ENCODE results near the gene PPP6R3. TPM values are rescaled to one million over a fixed set of nuclear protein-coding genes. Genes with fewer than 3 reads are reported as not detected.

The PPP6R3 gene, protein sequence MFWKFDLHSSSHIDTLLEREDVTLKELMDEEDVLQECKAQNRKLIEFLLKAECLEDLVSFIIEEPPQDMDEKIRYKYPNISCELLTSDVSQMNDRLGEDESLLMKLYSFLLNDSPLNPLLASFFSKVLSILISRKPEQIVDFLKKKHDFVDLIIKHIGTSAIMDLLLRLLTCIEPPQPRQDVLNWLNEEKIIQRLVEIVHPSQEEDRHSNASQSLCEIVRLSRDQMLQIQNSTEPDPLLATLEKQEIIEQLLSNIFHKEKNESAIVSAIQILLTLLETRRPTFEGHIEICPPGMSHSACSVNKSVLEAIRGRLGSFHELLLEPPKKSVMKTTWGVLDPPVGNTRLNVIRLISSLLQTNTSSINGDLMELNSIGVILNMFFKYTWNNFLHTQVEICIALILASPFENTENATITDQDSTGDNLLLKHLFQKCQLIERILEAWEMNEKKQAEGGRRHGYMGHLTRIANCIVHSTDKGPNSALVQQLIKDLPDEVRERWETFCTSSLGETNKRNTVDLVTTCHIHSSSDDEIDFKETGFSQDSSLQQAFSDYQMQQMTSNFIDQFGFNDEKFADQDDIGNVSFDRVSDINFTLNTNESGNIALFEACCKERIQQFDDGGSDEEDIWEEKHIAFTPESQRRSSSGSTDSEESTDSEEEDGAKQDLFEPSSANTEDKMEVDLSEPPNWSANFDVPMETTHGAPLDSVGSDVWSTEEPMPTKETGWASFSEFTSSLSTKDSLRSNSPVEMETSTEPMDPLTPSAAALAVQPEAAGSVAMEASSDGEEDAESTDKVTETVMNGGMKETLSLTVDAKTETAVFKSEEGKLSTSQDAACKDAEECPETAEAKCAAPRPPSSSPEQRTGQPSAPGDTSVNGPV
- total RNA-seq (ENCODE audit: insufficient read depth, low replicate concordance), result 224 TPM

- peak; percentile 35 for DNase-seq (ENCODE audit: low spot score)
These were observed at the start of gene PPP6R3 for GRCh38 chr11:68460741-68461574. TSS of gene PPP6R3 (plus strand) at chr11:68460752. CDS start at chr11:68537665, 76,913 bp downstream.

- DNase-seq (ENCODE audit: low spot score), result no peak
These were observed 49.0 kb upstream of the PPP6R3 start for GRCh38 chr11:68411501-68411991.

DNA sequence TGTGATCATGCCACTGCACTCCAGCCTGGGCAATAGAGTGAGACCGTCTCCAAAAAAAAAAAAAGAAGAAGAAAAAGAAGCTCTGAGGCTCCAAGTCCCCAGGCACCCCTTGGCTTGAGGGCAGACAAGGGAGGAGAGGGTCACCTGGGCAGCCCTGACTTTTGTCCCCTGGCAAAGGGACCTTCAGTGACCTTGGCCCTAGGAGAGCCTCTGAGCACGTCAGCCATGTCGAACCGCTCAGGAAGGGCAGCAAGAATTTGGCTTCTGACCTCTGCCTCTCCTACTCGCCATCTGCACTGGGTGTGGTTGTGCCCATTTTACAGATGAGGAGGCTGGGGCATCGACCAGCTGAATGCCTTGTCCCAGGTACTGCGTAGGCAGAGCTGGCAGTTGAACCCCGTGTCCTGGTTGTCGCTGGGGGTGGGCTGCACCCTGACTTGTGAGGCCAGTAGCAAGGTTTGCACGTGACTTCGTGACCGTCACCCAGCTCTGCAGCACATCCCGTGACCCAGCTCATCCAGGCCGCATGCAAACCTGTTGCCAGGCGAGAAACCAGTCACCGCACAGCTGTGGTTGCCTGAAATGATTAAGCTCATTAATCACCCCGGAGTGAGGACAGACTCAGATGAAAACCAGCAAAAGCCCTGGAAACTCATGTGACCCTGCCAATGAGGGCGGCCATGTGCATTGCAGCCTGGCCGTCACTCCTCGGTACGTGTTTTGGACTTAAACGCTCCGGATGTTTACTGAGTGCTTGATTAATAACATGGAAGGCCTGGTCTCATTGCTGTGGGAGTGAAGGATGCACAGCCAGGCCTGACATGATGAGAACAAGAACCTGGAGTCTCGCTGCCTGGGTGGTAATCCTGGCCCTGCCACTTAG lies 47.7 kb upstream of the PPP6R3 start:
- no peak for DNase-seq (ENCODE audit: low spot score)

- DNase-seq (ENCODE audit: low spot score), result no peak
These were observed 47.0 kb upstream of the PPP6R3 start for GRCh38 chr11:68413591-68413999.

- no peak for DNase-seq (ENCODE audit: low spot score)
These were observed 45.9 kb upstream of the PPP6R3 start for GRCh38 chr11:68414496-68415221.

GRCh38 chr11:68416070-68416578 lies 44.4 kb upstream of the PPP6R3 start:
- DNase-seq (ENCODE audit: low spot score), result no peak

- DNase-seq (ENCODE audit: low spot score), result no peak
These were observed 41.9 kb upstream of the PPP6R3 start for GRCh38 chr11:68418648-68419047.

DNA sequence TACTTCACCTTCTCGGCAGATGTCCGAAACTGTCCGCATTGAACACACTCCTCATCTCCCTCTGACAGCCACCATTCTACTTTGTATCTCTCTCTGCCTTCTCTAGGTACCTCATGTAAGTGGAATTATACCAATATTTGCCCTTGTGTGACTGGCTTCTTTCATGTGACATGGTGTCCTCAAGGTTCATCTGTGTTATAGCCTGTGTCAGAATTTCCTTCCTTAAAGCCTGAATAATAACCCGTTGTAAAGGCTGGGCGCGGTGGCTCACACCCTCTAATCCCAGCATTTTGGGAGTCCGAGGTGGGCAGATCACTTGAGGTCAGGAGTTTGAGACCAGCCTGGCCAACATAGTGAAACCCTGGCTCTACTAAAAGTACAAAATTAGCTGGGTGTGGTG lies 40.4 kb upstream of the PPP6R3 start:
- DNase-seq (ENCODE audit: low spot score), result no peak

DNA sequence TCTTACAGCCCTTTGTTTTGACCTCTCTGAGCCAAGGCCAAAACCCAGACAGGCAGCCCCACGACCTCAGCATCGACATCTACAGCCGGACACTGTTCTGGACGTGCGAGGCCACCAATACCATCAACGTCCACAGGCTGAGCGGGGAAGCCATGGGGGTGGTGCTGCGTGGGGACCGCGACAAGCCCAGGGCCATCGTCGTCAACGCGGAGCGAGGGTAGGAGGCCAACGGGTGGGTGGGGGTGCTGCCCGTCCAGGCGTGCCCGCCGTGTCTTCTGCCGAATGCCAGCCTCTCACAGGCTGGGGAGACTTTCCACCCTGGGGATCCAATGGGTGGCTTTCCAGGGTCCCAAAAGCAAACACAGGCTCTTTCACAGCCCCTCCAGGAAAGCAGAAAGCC lies 37.1 kb upstream of the PPP6R3 start:
- DNase-seq (ENCODE audit: low spot score), result no peak

DNA sequence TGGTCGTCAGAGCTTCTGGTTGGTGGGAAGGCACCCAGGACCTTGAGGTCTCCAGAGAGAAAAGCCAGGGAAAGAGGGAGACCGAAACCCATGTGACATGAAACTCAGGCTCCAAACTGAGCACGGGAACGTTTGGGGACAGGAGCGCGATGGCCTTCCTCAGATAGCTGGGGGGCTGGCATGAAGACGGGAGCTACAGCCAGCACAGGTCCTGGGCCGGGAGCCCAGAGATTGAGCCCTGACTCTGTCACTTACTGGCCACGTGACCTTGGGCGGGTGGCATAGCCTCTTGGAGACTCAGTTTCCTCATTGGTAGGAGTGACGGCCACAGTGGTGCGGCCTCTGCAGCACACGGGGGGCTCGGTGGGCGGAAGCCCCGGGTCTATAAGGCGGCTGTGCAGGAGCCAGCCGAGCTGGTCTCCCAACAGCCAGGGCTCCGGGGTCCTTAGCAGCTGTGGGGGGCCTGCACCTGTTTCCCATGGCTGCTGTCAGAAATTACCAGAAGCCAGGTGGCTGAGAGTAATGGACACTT lies 36.4 kb upstream of the PPP6R3 start:
- DNase-seq (ENCODE audit: low spot score), result no peak

DNA sequence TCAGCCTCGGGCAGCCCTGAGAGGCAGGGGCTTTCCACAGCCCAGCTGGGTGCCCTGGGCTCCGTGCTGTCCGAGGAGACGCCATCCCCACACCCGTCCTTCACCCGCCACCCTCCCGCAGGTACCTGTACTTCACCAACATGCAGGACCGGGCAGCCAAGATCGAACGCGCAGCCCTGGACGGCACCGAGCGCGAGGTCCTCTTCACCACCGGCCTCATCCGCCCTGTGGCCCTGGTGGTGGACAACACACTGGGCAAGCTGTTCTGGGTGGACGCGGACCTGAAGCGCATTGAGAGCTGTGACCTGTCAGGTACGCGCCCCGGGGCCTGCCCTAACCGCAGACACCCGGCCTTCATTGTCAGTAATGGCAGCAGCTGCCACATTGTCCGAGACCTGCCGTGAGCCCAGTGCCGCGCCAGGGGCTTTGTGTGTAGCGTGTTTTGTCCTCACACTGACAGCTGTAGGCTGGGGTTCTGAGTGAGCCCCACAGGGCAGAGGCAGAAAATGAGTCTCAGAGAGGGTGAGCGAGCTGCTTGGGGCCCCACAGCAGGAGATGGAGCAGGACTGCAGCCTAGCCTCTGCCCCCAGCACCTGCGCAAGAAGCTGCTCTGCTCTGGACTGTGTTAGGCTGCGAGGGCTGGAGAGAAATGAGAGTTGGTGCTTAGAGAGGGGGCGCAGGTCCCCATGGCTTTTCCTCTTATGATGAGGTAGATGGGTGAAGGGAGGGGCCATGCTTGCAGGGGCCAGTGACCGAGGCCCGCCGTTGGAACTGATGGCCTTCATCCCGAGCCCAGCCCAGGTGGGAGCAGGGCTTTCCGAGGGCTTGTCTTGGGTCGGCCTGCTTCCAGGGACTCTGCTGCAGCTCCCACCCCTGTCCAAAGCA lies 35.3 kb upstream of the PPP6R3 start:
- no peak for DNase-seq (ENCODE audit: low spot score)

DNA sequence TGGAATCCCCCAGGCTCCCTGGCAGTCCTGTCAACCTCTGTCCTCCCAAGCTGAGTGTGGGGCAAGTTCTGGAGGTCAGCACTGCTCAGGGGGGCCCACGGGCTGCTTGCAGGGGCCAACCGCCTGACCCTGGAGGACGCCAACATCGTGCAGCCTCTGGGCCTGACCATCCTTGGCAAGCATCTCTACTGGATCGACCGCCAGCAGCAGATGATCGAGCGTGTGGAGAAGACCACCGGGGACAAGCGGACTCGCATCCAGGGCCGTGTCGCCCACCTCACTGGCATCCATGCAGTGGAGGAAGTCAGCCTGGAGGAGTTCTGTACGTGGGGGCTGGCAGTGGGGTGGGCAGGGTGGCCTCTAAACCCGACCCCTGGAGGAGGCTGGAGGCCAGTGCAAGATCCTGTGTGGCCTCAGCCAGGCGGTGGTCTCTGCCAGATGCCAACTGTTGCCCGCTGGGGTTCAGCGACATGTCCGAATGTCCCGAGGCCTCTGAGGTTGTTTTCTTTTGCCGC lies 34.6 kb upstream of the PPP6R3 start:
- no peak for DNase-seq (ENCODE audit: low spot score)

DNA sequence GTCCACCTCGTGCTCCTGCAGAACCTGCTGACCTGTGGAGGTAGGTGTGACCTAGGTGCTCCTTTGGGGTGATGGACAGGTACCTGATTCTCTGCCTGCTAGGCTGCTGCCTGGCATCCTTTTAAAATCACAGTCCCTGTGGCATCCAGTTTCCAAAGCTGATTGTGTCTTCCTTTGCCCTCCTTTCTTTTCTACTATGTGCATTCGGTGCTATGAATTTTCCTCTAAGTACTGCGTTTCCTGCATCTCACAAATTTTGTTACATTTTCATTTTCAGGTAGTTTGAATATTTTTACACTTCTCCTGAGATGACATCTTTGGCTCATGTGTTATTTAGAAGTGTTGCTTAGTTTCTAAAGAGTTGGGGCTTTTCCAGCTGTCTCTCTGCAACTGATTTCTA lies 30.9 kb upstream of the PPP6R3 start:
- no peak for DNase-seq (ENCODE audit: low spot score)

GRCh38 chr11:68430384-68430783 lies 30.2 kb upstream of the PPP6R3 start:
- DNase-seq (ENCODE audit: low spot score), result no peak

DNA sequence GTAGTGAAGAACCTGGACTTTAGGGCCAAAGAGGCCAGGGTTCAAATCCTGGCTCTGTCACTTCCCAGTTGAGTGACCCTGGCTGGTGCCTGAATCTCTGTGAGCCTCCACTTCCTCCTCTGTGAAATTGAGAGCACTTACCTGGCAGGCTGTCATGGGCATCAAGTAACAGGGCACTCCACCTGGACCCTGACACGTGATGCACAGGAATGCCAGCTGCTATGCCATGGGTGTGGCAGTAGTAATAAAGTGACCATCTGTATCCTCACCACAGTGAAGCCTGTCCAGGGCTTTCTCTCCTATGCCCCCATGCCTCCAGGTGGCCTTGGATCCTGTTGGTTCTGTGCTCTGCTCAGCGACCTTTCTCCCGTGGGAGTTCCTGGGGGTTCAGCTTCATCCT lies 29.8 kb upstream of the PPP6R3 start:
- DNase-seq (ENCODE audit: low spot score), result no peak

GRCh38 chr11:68431984-68432645 lies 28.4 kb upstream of the PPP6R3 start:
- no peak for DNase-seq (ENCODE audit: low spot score)

GRCh38 chr11:68432874-68433273 lies 27.7 kb upstream of the PPP6R3 start:
- DNase-seq (ENCODE audit: low spot score), result no peak

- no peak for DNase-seq (ENCODE audit: low spot score)
These were observed 27.0 kb upstream of the PPP6R3 start for GRCh38 chr11:68433541-68433940.
